GM19455 (cell line): ENCODE measurements around the gene MTMR3.
"Not testable (repeated sequence)": the region's sequence is repeated elsewhere in the genome, so short reads cannot be mapped to it uniquely, and the experiment has no call there.

Experiments
- ATAC-seq: cut with Tn5 transposase; IDR thresholded peaks from one replicate; pipeline ENCODE4 v1.9.1; 2021; ENCODE audit not compliant: unreplicated experiment

The MTMR3 gene

DNA sequence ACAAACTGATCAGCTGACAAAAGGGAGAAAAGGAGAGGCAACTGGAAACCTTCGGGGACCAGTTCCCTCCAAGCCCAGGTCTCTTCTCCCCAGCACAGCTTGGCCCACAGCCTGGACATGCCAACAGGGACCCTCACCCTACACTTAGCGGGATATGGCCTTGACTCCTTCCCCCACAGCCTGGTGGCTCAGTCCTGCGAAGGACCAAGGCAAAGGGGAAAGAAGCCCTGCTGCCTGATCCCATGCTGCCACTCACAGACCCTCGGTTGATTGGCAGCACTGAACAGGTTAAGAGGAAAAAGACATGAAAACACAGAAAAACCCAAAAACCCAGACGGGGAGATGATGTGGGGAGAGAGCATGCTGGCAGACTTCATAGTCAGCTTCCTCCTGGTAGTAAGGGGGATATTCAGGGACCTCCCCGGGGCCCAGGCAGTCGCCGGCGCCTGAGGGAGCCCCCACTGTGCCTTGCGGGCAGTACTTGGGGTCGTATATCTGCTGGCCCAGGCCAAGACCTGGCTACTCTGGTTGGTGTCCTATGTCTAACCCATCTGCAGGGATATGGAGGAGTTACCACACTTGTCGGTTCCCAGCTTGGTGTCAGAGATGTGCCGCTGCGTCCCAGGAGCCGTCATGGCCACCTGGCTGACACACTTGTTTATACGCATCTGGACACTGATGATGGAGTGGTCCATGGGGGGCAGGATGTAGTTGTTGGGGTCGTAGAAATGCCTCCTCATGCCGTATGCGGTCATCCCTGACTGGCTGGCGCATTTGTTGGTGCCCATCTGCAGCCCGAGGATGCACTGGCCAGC is 163.1 kb downstream of the MTMR3 start:
- ATAC-seq = no peak

DNA sequence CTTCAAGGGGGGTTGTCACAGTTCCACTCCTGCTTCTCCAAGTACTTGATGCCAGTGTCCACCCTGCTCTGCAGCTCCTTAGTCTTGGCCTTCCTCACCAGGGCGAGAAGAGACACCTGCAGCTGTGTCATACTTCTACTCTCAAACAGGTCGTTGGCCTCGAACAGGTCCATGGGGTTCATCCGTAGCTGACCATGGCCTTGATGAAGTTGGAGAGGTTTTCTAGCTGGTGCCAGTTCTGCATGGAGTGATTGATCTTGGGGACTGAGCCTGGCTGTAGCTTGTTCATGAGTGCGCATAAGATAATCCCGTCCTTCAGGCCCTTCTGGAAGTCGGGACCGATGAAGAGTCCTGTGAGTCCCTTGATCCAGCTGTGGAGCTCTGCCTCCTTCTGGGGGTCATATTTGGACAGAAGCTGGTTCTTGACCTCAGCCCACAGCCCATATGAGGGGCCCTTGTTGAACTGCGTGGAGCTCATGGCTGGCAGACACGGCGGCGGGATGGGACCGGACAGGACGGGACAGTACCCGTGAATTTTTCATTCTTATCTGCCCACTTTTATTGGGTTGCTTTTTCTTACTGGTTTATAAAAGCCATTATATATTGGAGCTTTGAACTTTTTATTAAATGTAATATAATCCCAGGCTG is 163.9 kb downstream of the MTMR3 start:
- no peak for ATAC-seq

DNA sequence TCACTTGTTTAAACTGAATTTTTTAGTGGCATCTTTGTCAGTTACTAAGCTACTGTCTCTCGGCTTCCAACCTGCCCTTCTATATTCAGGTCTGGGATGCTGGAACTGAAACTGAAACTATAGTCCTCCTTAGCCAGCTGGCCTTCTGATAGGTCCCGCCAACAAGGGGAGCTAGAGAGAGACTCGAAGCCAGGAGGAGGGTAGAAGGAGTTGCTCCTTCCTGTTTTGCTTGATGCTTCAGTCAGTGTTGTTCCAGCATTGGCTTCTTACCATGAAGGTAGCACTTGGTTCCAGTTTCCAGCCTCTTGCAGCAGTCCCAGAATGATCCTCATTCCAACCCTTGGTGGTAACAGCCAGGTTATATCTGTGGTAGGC is 164.4 kb downstream of the MTMR3 start:
- no peak for ATAC-seq

DNA sequence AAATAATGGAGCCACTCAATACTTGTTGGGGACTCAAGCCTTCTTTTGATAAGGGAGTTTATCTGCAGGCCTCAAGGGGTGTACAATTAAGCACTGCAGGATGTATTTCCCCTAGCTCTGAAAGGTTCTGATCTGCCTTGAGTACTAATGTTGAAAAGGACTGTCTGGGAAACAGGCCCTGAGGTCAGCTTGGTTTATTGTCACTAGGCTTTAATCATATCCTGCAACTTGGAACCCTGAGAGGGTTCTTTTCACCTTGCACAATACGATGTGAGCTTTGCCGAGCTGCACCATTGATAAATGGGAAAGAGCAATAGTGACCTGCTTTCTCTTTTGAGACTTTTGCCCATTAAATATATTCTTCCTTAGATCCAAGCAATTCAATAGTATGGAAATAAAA is 165.7 kb downstream of the MTMR3 start:
- ATAC-seq = no peak

DNA sequence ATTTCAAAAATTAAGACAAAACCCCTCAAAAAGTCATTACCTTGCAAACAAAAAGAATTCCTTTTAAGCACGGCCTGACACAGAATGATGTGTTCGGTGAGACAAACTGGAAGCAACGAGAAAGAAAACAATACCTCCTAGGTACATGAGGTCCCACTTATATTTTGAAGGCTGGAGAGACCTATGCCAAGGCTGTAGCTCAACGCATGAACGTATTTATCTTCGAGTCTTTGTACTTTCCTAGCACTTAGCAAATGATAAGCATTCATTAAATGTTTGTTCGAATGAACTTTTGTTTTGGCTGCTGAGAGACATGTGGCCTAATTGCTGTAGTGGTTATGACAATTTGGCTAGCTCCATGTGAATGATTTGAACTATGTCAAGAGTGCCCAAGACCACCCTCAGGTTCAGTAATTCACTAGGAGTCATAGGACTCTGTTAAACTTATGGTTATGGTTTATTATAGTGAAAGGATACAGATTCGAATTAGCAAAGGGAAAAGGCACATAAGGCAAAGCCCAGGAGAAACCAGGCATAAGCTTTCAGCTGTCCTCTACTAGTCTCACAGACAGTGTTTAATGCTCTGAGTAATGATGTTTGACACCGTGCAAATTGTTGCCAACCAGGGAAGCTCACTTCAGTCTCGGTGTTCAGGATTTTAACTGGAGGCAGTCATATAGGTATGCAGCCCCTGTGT is 171.2 kb downstream of the MTMR3 start:
- no peak for ATAC-seq

DNA sequence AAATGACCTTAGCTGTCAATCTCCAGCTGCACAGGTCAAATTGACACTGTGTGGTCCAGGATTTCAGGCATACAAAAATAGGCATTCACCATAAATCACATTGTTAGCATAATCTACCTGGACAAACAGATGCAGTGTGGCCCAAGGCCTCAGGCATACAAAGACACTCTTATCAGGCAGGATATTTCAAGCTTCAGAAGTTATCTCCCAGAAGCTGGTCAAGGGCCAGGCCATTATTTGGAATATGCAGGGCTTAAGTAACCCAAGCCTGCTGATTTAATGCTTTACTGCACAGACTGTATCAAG is 171.7 kb downstream of the MTMR3 start:
- ATAC-seq = no peak

DNA sequence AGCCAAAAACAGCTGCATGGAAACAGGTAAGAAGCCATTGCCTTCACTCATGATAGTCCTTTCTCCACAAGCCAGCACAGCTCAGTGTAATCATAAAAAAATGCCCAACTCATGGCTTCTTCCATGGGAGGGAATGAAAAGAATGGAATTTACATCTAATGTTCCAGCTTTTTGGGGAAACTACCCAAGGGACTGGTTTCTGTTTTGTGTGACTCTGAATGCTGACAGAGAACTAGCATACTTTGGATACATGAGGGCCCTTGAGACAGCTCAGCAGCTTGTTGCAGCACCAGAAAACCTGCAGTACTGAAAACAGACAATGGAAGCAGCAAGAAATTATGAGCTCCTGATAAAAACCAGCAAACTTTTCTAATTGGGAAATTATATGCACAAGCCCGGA is 173.0 kb downstream of the MTMR3 start:
- no peak for ATAC-seq

DNA sequence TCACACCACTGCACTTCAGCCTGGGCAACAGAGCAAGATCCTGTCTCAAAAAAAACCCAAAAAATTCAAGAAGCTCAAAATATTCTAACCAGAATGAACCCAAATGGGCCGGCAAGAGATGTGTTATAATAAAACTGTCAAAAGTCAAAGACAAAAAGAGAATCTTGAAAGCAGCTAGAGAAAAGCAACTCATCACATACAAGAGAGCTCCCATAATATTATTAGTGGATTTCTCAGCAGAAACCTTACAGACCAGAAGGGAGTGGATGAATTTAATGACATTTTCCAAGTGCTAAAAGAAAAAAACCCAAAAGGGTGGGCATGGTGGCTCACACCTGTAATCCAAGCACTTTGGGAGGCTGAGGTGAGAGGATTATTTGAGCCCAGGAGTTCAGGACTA is 174.4 kb downstream of the MTMR3 start:
- no peak for ATAC-seq

DNA sequence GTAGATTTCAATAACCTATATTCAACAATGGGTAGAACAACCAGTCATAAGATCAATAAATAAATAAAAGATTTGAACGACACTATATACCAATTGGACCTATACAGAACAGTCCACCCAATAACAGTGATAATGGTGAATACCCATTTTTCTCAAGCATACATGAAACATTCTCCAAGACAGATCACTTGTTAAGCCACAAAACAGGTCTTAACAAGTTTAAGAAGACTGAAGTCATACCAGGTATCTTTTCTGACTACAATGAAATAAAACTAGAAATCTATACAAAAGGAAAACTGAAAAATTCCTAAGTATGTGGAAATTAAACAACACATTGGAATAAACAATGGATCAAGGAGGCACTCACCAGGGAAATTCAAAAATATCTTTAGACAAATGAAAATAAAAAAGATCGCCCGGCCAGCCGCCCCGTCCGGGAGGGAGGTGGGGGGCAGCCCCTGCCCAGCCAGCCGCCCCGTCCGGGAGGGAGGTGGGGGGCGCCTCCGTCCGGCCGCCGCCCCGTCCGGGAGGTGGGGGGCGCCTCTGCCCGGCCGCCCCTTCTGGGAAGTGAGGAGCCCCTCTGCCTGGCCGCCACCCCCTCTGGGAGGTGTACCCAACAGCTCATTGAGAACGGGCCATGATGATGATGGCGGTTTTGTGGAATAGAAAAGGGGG is 176.5 kb downstream of the MTMR3 start:
- not testable (repeated sequence) for ATAC-seq

DNA sequence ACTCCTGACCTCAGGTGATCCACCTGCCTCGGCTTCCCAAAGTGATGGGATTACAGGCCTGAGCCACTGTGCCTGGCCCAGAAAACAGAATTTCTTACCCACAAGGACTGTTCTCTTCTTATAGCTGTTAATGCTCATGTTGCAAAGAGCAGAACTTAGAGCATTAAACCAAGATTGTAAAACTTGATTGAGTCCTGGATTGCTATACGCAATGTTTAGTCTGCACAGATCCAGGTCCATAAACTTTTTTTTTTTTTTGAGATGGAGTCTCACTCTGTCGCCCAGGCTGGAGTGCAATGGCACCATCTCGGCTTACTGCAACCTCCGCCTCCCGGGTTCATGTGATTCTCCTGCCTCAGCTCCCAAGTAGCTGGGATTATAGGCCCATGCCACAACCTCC is 178.1 kb downstream of the MTMR3 start:
- not testable (repeated sequence) for ATAC-seq

DNA sequence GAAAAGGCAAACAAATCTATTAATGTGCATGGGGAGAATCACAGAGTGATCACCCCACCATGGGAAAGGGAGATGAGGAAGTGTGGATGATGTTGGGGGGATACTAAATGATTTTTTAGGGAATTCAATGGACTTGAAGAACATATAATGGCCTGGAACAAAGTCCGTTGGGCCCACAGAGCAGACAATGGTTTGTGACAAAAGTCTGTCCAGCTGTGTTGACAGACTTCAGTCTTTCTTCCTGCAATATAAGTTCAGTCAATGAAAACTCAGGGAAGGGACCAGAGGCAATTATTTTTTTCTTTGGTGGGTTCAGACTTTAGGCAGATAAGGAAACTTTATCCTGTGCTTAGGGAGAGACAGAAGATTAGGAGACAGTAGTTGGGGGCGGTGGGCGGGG is 179.3 kb downstream of the MTMR3 start:
- no peak for ATAC-seq

DNA sequence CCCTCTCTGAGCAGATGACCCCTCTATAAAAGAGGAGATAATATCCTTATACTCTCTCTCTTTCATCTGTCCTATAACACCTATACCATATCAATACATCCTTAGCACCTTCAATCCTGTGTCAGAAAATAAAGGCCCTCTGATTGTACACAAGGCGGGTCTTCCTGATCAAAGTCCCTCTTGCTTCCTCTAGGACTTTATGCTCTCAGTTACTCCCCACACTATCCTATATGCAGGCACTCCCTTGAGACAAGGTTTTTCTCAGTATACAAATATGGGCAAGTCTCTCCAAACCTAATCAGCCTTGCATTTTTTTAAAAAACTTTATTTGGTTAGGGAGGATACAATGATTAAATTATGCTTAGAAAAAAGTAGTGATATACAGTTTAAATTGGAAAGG is 180.0 kb downstream of the MTMR3 start:
- no peak for ATAC-seq

DNA sequence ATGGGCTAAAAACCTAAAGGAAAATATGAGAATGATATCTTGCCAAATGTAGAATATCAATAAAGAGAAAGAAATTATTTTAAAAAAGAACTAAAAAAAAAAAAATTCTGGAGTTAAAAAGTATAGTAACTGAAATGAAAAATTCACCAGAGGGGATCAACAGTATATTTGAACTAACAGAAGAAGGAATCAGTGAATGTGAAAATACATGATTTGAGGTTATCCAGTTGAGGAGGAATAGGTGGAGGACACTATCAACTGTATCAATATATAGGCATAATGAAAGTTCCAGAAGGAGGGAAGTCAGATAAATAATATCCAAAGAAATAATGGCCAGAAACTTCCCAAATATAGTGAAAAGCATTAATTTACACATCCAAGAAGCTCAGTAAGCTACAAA is 181.2 kb downstream of the MTMR3 start:
- ATAC-seq = no peak

DNA sequence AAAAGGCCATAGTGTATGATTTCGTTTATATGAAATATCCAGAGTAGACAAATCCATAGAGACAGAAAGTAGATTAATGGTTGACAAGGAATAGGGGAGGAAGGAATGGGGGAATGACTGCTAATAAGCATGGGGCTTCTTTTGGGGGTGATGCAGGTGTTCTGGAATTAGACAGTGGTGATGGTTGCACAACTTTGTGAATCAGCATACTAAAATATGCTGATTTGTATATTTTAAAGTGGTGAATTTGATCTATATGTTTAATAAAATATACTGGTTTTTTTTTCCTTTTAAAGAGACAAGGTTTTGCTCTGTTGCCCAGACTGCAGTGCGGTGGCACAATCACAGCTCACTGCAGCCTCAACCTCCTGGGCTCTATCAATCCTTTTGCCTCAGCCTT is 190.8 kb downstream of the MTMR3 start:
- ATAC-seq = no peak

DNA sequence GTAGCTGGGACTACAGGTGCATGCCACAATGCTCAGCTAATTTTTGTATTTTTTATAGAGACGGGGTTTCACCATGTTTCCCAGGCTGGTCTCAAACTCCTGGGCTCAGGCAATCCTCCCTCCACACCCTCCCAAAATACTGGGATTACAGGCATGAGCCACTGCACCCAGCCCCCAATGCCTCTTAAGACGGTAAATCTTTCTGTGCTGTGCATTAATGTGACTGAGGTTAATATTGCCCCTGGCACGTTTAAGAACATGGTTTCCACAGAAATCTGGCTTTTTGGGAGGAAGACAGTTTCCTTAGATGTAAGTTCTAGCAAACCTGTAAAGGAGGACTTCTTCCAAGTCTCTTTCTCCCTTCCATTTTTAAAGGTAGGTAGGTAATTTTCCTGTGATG is 191.2 kb downstream of the MTMR3 start:
- no peak for ATAC-seq

DNA sequence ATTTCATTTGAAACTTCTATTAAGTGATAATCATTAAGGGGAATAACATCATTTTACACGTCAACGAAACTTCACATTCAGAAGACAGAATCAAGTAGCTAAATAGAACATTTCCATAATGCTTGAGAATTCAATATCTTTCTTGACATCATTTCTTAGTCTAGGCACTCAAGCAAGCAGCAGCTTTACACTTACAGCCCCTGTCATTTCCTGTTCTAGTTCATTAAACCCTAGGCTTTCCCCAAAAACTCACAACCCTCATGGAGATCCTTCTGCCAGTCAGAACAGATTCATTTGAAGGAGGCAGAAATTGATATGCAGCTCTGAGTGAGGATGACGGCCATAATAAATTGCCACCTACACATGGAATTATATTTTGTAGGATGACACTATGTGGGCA is 192.0 kb downstream of the MTMR3 start:
- no peak for ATAC-seq

DNA sequence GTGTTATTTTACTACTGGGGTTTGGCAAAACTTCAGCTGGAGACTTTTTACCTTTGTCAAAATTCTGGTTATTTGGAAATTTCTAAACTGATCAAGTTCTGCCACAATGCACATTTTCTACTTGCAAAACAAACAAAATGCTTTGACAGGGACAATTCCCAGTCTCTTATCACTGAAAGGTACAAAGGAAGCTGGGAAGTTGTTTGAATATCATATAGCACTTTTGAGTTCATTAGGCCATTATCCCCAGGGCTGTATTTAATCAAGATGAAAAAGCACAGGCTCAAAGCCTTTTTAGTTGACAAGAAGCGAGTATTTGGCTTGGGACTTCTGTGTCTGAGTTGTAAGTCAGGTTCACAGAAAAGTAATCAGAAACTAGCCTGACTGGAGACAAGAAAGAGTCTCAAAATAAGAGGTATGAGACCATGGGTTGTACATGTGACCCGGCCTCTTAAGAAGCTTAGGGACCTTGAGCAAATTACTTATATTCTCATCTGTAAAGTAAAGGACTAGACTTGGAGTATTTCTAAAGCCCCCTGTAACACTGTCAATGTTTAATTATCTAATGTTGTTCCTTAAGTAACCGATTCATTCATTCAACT is 194.4 kb downstream of the MTMR3 start:
- ATAC-seq = no peak

DNA sequence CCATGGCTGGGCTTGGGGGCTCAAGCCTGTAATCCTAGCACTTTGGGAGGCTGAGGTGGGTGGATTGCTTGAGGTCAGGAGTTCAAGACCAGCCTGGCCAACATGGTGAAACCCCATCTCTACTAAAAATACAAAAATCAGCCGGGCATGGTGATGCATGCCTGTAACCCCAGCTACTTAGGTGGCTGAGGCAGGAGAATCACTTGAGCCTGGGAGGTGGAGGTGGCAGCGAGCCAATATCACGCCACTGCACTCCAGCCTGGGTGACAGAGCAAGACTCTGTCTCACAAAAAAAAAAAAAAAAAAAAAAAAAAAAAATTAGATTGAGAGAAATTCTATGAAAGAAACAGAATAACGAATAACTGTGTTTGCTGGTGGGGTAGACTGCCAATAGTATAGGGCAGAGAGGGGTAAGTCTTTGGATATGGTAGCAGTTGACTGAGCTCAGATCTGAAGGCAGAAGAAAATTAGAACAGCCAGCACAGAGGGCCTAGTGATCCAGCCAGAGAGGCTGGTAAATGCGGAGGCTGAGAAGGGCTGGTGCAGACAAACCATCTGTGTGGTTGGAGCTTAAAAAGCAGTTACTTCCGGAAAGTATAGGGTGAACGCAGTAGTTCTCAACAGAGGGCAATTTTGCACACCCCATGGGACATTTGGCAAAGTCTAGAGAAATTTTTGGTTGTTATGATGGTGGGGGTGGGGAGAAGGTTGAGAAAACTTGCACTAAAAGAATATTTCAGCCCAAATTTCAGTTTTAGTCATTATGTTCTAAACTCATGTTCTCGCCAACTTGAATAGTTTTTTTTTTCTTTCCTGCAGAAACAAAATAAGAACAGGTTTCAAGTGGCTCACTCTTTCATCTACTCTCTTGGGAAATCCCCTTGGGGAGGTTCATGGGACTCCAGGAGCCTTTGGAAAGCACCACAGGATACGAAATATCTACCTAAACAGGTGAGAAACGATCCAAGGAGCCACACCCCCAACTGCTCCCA is 195.6 kb downstream of the MTMR3 start:
- ATAC-seq = no peak

DNA sequence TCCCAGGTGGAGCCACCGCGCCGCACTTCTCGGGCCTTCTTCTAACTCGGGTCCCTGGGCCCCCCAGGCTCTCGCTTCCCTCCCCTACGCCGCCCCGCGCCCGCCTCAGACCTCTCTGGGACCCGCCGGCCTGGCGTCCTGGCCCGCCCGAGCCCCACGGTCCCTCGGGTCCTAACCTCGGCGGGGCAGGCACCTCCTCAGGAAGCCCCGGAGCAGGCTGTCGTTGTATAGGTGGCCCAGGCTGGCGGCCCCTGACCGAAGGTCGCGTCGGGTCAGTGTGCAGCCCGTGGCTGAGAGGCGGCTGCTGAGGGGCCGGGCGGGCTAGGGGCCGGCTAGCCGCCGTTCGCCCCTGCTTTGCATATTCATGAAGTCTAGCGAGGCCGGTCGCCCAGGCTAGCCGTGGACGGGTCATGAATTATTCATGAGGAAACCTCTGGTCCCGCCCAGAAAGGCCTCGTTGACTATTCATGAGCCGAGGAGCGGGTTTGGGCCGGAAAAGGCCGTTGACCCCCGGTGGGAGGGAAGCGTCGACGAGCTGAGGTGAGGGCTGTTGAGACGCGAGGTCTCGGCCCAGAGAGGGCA is 197.1 kb downstream of the MTMR3 start, which contains the start of gene HORMAD2:
TSS of gene HORMAD2 (plus strand) at position 513 of the 582 bp plus-strand sequence. CDS start 13,489 bp downstream, outside the sequence.
- ATAC-seq = no peak
